ENCODE data around the gene CALML3. TPM values are rescaled to one million over a fixed set of nuclear protein-coding genes. Genes with fewer than 3 reads are reported as not detected.

CALML3 gene
- total RNA-seq, 1 experiment from 2014 or later = not detected

GRCh38 chr10:5523796-5524574 lies 776 bp upstream of the CALML3 start:
- no peak for DNase-seq (ENCODE audit: low read depth)

DNA sequence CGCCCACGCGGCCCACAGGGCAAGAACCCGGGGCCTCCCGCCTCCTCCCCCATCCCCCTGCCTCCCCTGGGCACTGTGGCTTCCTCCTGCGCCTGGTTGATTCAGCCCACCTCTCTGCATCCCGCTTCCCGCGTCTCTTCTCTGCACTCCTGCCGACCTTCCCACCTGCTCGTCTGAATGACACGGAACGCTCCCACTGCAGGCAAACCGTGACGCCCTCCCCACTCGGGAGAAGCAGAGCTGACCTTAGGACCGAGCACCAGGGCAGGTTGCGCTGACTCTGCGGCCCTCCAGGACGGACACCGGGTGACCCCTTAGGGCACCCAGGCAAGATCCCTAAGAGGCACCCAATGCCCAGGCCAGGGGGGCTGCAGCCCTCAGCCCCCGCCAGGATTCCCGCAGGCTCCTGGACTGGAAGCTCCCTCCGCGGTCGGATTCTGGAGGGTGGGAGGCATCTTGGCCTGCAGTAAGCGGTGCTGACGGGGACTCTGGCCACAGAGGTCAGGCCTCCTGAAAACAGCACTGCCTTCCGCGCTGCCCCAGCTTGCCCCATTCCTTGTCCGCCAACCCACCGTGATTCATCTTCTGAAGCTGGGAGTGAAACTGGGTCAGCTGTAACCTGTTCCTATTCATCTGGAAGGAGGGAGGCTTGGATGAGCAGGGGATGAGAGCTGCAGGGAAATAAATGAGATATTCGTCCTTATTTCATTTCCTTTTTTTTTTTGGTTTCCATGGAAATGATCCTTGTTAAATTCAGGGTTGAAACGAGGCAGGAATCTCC lies 990 bp downstream of the CALML3 start:
- DNase-seq (ENCODE audit: low read depth) = peak; percentile 25

DNA sequence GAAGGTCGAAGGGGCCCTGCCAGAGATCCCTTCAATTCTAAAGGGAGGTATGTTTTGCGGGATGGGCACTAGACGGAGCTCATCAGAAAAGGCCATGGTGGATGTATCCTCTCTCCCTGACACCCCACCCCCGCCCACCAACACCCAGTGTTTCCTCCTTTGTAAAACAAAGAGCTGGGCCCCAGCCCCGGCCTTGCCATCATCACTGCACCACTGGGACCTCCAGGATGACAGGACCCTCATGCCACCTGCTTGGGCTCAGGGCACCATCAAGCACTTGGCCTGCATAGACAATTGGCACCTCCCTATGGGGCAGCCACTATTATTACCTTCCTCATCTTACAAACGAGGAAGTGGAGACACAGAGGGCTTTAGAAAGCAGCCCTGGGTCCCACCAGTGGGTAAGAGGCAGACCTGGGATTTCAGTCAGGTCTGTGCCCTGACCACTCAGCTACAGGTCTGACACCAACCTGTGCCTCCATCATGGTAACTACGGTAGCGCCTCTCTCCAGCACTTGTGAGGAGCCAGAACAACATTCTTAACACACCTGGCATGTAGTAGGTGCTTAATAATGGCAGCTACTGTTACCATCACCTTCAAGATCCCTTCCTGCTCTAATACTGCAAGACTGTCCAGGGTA lies 2.0 kb downstream of the CALML3 start:
- no peak for DNase-seq (ENCODE audit: low read depth)

DNA sequence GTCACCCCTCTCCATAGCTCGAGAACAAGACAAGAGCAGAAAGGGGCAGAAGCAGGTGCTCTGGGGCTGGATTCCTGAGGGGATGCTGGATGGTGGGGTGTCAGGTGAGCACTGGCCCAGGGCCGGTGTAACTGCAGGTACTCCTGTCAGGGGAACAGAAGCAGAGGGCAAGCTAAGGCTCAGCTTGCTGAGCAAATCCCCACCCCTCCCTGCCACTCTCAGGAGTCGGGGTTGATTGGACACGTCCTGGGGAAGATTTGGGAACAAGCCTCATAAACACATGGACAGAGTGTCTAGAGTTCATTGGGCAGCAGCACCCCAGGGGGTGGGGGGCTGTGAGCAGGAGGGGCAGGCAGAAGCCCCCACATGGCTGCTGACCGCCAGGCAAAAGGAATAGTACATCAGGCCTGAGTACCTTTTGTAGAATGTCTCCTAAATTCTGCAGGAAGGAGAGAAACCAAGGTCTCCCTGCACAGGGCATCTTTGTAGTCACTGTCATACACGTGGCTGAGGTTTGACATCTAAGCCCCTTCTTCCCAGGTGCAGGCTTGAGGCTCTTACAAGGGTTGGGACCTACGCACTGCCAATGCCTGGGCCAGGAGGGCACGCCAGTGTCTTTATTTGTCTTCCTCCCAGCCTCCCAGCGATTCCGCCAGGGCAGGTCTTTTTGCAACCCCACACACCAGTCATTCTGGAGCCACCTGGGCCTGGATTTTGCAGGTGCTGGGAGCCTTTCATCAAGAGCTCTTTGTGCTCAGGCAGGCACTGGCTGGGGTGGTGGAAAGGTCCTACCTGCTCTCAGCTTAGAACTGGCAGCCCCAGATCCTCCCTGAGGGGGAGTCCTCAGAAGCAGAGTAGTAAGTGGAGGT lies 2.8 kb downstream of the CALML3 start:
- DNase-seq (ENCODE audit: low read depth) = no peak

- no peak for DNase-seq (ENCODE audit: low read depth)
Observed at GRCh38 chr10:5528989-5529701, 4.4 kb downstream of the CALML3 start.

DNA sequence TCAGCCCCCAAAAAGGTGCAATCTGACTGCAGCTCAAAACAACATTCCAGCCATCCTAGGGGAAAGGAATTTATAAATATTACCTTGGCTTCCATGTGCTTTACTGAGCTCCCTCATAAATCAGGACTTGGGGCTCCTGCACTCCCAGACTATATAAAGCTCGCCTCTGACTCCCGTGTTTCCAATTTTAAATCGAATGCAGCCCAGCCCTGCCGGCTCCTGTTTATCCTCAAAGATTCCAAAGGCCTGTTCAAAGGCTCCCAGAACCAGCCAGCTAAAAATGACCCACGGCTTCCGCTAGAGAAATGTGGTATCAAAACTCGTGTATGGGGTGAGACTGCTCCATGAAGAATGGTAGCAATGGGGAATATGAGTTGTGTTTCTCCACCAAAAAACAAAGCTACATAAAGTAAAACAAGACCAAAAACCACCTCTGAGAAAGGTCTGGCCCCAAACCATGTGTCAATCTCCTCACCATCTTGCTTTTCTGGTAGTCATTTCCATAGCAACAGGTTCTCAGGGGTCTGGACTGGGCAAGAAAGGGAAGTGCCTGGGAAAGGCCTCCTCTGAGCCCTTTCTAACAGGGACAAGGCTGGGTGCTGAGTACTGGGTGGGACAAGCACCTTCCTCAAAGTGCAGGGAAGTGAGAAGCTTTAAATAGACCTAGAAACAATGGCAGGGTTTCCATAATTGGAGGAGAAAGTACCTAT lies 5.1 kb downstream of the CALML3 start:
- no peak for DNase-seq (ENCODE audit: low read depth)

DNA sequence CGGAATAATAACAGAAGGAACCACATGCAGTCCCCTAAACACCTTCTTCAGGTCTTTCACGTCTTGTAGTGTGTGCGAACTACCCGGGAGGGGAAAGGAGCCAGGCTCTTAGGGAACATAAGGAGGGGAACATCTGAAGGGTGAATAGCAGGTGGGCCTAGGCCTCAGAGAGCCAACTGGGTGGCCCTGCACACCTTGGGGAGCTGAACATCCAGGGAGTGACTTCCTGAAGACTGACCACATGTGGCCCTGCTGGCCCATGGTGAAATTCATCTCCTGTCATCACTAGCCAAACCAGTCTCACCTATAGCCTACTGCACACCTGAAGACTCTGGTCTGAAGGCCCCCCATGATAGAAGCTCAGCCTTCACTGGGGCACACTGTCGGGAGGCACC lies 5.6 kb downstream of the CALML3 start:
- no peak for DNase-seq (ENCODE audit: low read depth)

- DNase-seq (ENCODE audit: low read depth) = no peak
Observed at GRCh38 chr10:5530846-5531557, 6.2 kb downstream of the CALML3 start.

- no peak for DNase-seq (ENCODE audit: low read depth)
Observed at GRCh38 chr10:5531558-5532306, 7.0 kb downstream of the CALML3 start.

DNA sequence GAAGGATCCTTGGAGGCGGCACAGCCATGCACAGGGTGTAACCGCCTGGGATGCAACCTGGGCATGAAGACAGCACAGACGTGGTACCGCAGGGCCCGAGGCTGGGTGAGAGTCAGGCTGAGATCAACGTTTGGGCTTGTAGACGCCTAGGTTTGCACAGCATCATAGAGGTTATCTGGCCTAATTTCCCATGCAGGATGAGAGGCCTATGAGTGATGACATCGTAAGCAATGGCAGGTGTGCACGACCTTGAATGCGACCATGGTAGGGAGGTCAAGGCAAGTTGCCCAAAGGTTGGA lies 7.5 kb downstream of the CALML3 start:
- no peak for DNase-seq (ENCODE audit: low read depth)

DNA sequence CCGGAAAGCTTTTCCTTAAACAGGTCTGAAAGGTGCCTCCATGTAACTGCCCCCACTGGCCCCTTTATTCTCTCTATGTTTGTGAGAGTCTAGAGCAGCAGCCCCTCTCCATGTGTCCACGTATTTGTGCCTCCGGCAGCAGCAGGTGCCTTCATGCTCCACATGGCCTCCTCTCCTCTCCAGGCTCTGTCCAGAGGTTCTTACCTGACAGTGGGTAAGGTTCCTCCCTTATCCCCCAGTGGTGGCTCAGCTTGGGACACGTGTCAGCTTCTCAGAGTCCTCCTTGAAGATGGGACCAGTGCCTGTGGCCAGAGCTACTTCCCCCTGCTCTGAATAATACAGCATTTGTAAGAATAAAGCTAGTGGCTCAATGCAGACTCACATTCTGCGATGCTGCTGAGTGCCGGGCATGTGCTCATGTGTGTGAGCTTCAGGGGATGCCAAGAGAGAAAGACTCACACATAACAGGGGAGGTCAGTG lies 7.9 kb downstream of the CALML3 start:
- no peak for DNase-seq (ENCODE audit: low read depth)

GRCh38 chr10:5533098-5533731 lies 8.5 kb downstream of the CALML3 start:
- DNase-seq (ENCODE audit: low read depth) = no peak

DNA sequence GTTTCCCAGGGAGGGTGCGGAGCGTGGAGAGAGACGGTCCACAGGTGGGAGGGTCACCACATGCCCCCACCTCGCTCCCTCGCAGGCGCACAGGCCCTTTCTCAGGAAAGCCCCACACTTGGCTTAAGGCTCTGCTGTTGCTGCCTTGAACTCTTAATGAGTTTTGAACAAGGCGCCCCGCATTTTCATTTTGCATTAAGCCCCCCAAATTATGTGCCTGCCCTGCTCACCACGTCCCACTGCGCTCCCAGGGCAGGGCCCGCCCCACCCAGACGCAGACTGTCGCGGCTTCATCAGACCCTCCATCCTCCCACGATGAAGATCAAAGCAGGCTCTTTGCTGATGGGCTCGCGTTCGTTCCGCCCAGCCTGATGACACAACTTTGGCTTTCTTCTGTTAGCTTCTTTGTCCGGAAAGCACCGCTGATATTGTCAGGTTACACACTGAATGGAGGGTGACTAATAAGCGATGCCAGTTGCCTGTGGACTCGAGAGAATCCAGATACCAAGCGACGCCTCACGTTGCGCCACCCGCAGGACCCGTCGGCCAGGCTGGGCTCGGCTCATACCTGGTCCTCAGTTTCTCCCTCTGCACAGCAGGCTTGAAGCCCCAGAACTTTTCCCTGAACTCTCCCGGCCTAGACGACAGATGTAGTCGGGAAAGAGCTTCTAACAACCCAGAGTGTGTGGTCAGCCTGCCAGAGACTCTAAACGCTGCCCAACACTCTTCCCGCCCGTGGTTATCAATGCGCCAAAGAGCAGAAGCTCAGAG lies 9.5 kb downstream of the CALML3 start:
- DNase-seq (ENCODE audit: low read depth) = no peak

GRCh38 chr10:5534880-5535856 lies 10.4 kb downstream of the CALML3 start:
- DNase-seq (ENCODE audit: low read depth) = no peak

- no peak for DNase-seq (ENCODE audit: low read depth)
Observed at GRCh38 chr10:5536486-5537081, 11.8 kb downstream of the CALML3 start.

DNA sequence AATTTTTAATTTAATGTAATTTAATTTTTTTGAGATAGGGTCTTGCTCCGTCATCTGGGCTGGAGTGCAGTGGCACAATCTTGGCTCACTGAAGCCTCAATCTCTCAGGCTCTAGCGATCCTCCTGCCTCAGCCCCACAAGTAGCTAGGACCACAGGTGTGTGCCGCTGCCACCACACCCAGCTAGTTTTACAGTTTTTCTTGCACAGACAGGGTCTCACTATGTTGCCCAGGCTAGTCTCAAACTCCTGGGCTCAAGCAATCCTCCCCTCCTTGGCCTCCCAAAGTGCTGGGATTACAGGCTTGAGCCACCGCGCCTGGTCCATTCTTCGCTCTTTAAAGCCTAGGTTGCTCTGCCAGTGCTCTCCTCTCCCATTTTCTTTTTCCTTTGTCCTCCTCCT lies 12.9 kb downstream of the CALML3 start:
- no peak for DNase-seq (ENCODE audit: low read depth)
